ENCODE data around the gene SDHA. TPM values are rescaled to one million over a fixed set of nuclear protein-coding genes. Genes with fewer than 3 reads are reported as not detected.

The SDHA gene
- 79.8 and 84.9 TPM in 2 replicates for polyA plus RNA-seq (2014; cell fraction: cytosol; rRNA removed)
- 83.0 and 89.6 TPM in 2 replicates for polyA plus RNA-seq (2014; cell fraction: nucleus; rRNA removed)

- peak; percentile 89 for DNase-seq (ENCODE audit: low spot score)
Measured at GRCh38 chr5:217494-218456, at the start of gene SDHA, which contains the start of gene CCDC127. TSS of gene SDHA (plus strand) at chr5:218320. CDS start at chr5:218356, 36 bp downstream. TSS of gene CCDC127 (minus strand) at chr5:218153. CDS start at chr5:216849, 1,304 bp downstream.

- DNase-seq (ENCODE audit: low spot score): no peak
Measured at GRCh38 chr5:169071-169727, 48.9 kb upstream of the SDHA start.

- DNase-seq (ENCODE audit: low spot score): no peak
Measured at GRCh38 chr5:169728-170094, 48.4 kb upstream of the SDHA start.

- no peak for DNase-seq (ENCODE audit: low spot score)
Measured at GRCh38 chr5:170971-171800, 46.9 kb upstream of the SDHA start.

- no peak for DNase-seq (ENCODE audit: low spot score)
Measured at GRCh38 chr5:171801-172331, 46.3 kb upstream of the SDHA start.

- DNase-seq (ENCODE audit: low spot score): no peak
Measured at GRCh38 chr5:172421-172820, 45.7 kb upstream of the SDHA start.

GRCh38 chr5:172841-173251 is 45.3 kb upstream of the SDHA start:
- no peak for DNase-seq (ENCODE audit: low spot score)

GRCh38 chr5:173392-174290 is 44.5 kb upstream of the SDHA start:
- no peak for DNase-seq (ENCODE audit: low spot score)

GRCh38 chr5:174291-174600 is 43.9 kb upstream of the SDHA start:
- DNase-seq (ENCODE audit: low spot score): no peak

- no peak for DNase-seq (ENCODE audit: low spot score)
Measured at GRCh38 chr5:174876-175465, 43.1 kb upstream of the SDHA start.

- DNase-seq (ENCODE audit: low spot score): no peak
Measured at GRCh38 chr5:176296-176823, 41.8 kb upstream of the SDHA start.

- DNase-seq (ENCODE audit: low spot score): no peak
Measured at GRCh38 chr5:178110-178509, 40.0 kb upstream of the SDHA start.

- DNase-seq (ENCODE audit: low spot score): no peak
Measured at GRCh38 chr5:179401-179800, 38.7 kb upstream of the SDHA start.

GRCh38 chr5:180286-180918 is 37.7 kb upstream of the SDHA start:
- no peak for DNase-seq (ENCODE audit: low spot score)

- no peak for DNase-seq (ENCODE audit: low spot score)
Measured at GRCh38 chr5:181160-181559, 37.0 kb upstream of the SDHA start.

GRCh38 chr5:181566-181965 is 36.6 kb upstream of the SDHA start:
- no peak for DNase-seq (ENCODE audit: low spot score)

GRCh38 chr5:182126-182525 is 36.0 kb upstream of the SDHA start:
- no peak for DNase-seq (ENCODE audit: low spot score)

- DNase-seq (ENCODE audit: low spot score): no peak
Measured at GRCh38 chr5:184471-184870, 33.6 kb upstream of the SDHA start.

Measured in SK-N-DZ (cell line).